OCI-LY3 (cell line): Measurements from ENCODE around the gene PITX3.

Experiments used
- CTCF ChIP-seq: fragments of 200-600, 300-600 bp; sonication (generic); IDR thresholded peaks from 2 replicates; pipeline ENCODE4 v1.5.1; 2014; ENCODE audit warnings: antibody characterized with exemption, low read length, low read depth
- EZH2phosphoT487 ChIP-seq: fragments of 200-600 bp; shearing (Covaris generic); IDR thresholded peaks from 2 replicates; pipeline ENCODE4 v1.6.1; 2018; ENCODE audit warnings: antibody characterized with exemption, mixed run types, low read depth

DNA sequence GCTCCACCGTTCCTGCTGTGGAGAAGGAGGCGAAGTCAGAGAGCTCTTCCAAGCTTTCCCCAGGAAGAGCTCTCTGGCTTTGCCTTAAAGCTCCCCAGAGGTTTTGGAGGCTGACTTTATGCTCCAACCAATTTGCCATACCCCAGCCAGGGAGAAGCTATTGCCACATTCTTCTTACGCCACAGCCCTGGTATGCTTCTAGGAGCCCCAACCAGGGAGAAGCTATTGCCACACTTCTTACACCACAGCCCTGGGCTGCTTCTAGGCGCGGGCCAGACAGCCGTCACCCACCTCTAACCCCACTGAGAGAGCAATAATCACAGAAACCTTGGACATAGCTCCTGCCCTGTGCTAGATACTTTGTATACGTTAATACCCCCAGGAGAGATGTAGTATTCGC is 14.3 kb downstream of the PITX3 start:
- TF ChIP-seq EZH2phosphoT487 = no peak
- no peak for TF ChIP-seq CTCF
